Cardiac fibroblast (primary cell): ENCODE results near the gene CCDC33.

Experiments used
- DNase-seq, 2 donors: peaks; one replicate each; pipeline versions ENCODE4 v3.0.0 to v3.0.0-alpha.2; 2010; ENCODE audit warnings: low read depth in 2 of 2
- H3K4me3 ChIP-seq, 2 donors: replicated peaks in 1 of 2; 1 replicate in 1 of 2; 2 replicates in 1 of 2; pipeline ENCODE4 v1.5.1; 2011; ENCODE audit warnings: low read depth in 2 of 2, low read length in 2 of 2, mild to moderate bottlenecking in 2 of 2, moderate library complexity in 1 of 2
- CTCF ChIP-seq: IDR thresholded peaks from one replicate; pipeline ENCODE4 v1.5.1; 2011; ENCODE audit warnings: low read depth, mild to moderate bottlenecking, low read length, inconsistent platforms

Gene CCDC33

GRCh38 chr15:74373056-74373650 is 137.0 kb downstream of the CCDC33 start:
- H3K4me3 ChIP-seq: no peak overlapping the region
- TF ChIP-seq CTCF: no peak
- DNase-seq: no peak

- peak; percentile 84 to 86 for DNase-seq
- peak; percentile 85 for TF ChIP-seq CTCF
- peak overlapping the region; percentile 63 to 70 for H3K4me3 ChIP-seq
Observed at GRCh38 chr15:74373731-74374647, 137.9 kb downstream of the CCDC33 start.

- TF ChIP-seq CTCF: no peak
- DNase-seq: no peak
- peak overlapping the region; percentile 5 to 63 for H3K4me3 ChIP-seq
Observed at GRCh38 chr15:74374648-74375302, 138.6 kb downstream of the CCDC33 start.

GRCh38 chr15:74375303-74375693 is 139.2 kb downstream of the CCDC33 start:
- TF ChIP-seq CTCF: peak; percentile 91
- peak; percentile 89 for DNase-seq
- no peak overlapping the region for H3K4me3 ChIP-seq

- DNase-seq: no peak
Observed at GRCh38 chr15:74376226-74376625, 140.1 kb downstream of the CCDC33 start.

More at GRCh38 chr15:74376226-74376625, 140.1 kb downstream of the CCDC33 start:
- no peak for TF ChIP-seq CTCF
- H3K4me3 ChIP-seq: no peak overlapping the region
